HepG2 (cell line): Measurements from ENCODE around the gene UBL5. TPM values are rescaled to one million over a fixed set of nuclear protein-coding genes. Genes with fewer than 3 reads are reported as not detected.
A peak's percentile ranks its signal among the peaks of the same experiment; 100 is the strongest.

ENCODE experiments used
- AGO1 ChIP-seq: fragments of 200-400 bp; formaldehyde crosslinking; IDR thresholded peaks from 2 replicates; pipeline ENCODE4 v1.6.1; 2017; ENCODE audit warnings: mild to moderate bottlenecking, low read depth, low read length, moderate library complexity; ENCODE audit not compliant: poor library complexity, severe bottlenecking
- CBFB ChIP-seq: sonication (generic); formaldehyde crosslinking; IDR thresholded peaks from 2 replicates; pipeline ENCODE4 v1.4.0; 2020; ENCODE audit warnings: missing genetic modification reagents
- FOSL2 ChIP-seq: sonication (generic); formaldehyde crosslinking; IDR thresholded peaks from 2 replicates; pipeline ENCODE4 v1.4.0; 2020; ENCODE audit warnings: missing genetic modification reagents
- GPN1 ChIP-seq: sonication (generic); formaldehyde crosslinking; IDR thresholded peaks from 2 replicates; pipeline ENCODE4 v1.5.1; 2020; ENCODE audit warnings: missing genetic modification reagents, borderline replicate concordance
- HDAC1 ChIP-seq: sonication (generic); formaldehyde crosslinking; IDR thresholded peaks from 2 replicates; pipeline ENCODE4 v1.5.1; 2020; ENCODE audit warnings: mild to moderate bottlenecking, missing genetic modification reagents
- HOXA5 ChIP-seq: sonication (generic); formaldehyde crosslinking; IDR thresholded peaks from 2 replicates; pipeline ENCODE4 v1.4.0; 2020; ENCODE audit warnings: missing genetic modification reagents
- KLF11 ChIP-seq: IDR thresholded peaks from 2 replicates; pipeline ENCODE4 v1.6.1; 2016; ENCODE audit warnings: missing compliant biosample characterization
- MAFF ChIP-seq: IDR thresholded peaks from 2 replicates; pipeline ENCODE4 v1.6.1; 2011; ENCODE audit warnings: low read depth, low read length, improper control_type of control experiment
- MTA3 ChIP-seq: sonication (generic); formaldehyde crosslinking; IDR thresholded peaks from 2 replicates; pipeline ENCODE4 v1.4.0; 2020; ENCODE audit warnings: missing genetic modification reagents
- NR2F6 ChIP-seq, 2 experiments: IDR thresholded peaks; 2 replicates each; pipeline ENCODE4 v1.6.1; 2016; ENCODE audit warnings: antibody characterized with exemption in 1 of 2, mild to moderate bottlenecking in 1 of 2
- POLR2A ChIP-seq, 2 experiments: IDR thresholded peaks; 2 replicates each; pipeline ENCODE4 v1.6.1; 2011; ENCODE audit warnings: low read depth in 2 of 2, low read length in 2 of 2, mild to moderate bottlenecking in 1 of 2, moderate library complexity in 1 of 2; ENCODE audit not compliant: insufficient read depth in 1 of 2
- TAF15 ChIP-seq: fragments of 200-400 bp; formaldehyde crosslinking; IDR thresholded peaks from one replicate; pipeline ENCODE4 v1.6.1; 2018; ENCODE audit warnings: mild to moderate bottlenecking, low read depth, low read length; ENCODE audit not compliant: poor library complexity, severe bottlenecking
- ZNF253 ChIP-seq: sonication (generic); formaldehyde crosslinking; IDR thresholded peaks from 2 replicates; pipeline ENCODE4 v1.8.0; 2022; ENCODE audit warnings: mild to moderate bottlenecking, missing genetic modification reagents, borderline replicate concordance
- ZNF562 ChIP-seq: sonication (generic); formaldehyde crosslinking; IDR thresholded peaks from 2 replicates; pipeline ENCODE4 v1.8.0; 2022; ENCODE audit warnings: missing genetic modification reagents, borderline replicate concordance
- ZNF629 ChIP-seq: sonication (generic); formaldehyde crosslinking; conservative IDR thresholded peaks from 2 replicates; pipeline ENCODE4 v1.5.0; 2020; ENCODE audit warnings: missing genetic modification reagents
- ZNF674 ChIP-seq: sonication (generic); formaldehyde crosslinking; IDR thresholded peaks from 2 replicates; pipeline ENCODE4 v1.5.0; 2020; ENCODE audit warnings: low read depth, mild to moderate bottlenecking, missing genetic modification reagents
- ZNF790 ChIP-seq: sonication (generic); formaldehyde crosslinking; IDR thresholded peaks from 2 replicates; pipeline ENCODE4 v1.8.0; 2022; ENCODE audit warnings: missing genetic modification reagents, mild to moderate bottlenecking, borderline replicate concordance
- ZNF878 ChIP-seq: sonication (generic); formaldehyde crosslinking; IDR thresholded peaks from 2 replicates; pipeline ENCODE4 v1.8.1; 2023; ENCODE audit warnings: mild to moderate bottlenecking, missing genetic modification reagents, moderate library complexity
- ZNF883 ChIP-seq: sonication (generic); formaldehyde crosslinking; IDR thresholded peaks from 2 replicates; pipeline ENCODE4 v1.5.1; 2020; ENCODE audit warnings: mild to moderate bottlenecking, missing genetic modification reagents; ENCODE audit errors: not compliant biosample characterization
- polyA plus RNA-seq, 8 experiments: library from polyadenylated mRNA; depleted of rRNA in 3 of 8; stranded (reverse) in 7 of 8; unstranded in 1 of 8; fragments of >200 nt; fragmentation: Illumina TruSeq in 4 of 8; extraction: Trizol in 4 of 8; gene quantifications; 2 replicates each; pipeline versions ENCODE4 v1.2.1 to v1.2.3, GENCODE V29; 2011 to 2016; ENCODE audit warnings: low read depth in 4 of 8, missing spikeins in 1 of 8, mixed read lengths in 1 of 8; ENCODE audit not compliant: insufficient read depth in 1 of 8
- total RNA-seq, 5 experiments: library from RNA; depleted of rRNA; stranded (reverse); fragments of >200 nt; fragmentation: Illumina TruSeq; extraction: Trizol; gene quantifications; 2 replicates each; pipeline ENCODE4 v1.2.3, GENCODE V29; 2016; ENCODE audit warnings: low read depth in 1 of 5
- TF ChIP-seq, protein P1 (sequence below): IDR thresholded peaks from 2 replicates; pipeline ENCODE4 v1.4.0; 2020; ENCODE audit warnings: mild to moderate bottlenecking, missing genetic modification reagents
- TF ChIP-seq, protein P2 (sequence below): sonication (generic); formaldehyde crosslinking; IDR thresholded peaks from 2 replicates; pipeline ENCODE4 v1.4.0; 2020; ENCODE audit warnings: missing genetic modification reagents, borderline replicate concordance
- TF ChIP-seq, protein P3 (sequence below): sonication (generic); formaldehyde crosslinking; IDR thresholded peaks from 2 replicates; pipeline ENCODE4 v1.8.1; 2023; ENCODE audit warnings: mild to moderate bottlenecking, missing genetic modification reagents
- TF ChIP-seq, protein P4 (sequence below): IDR thresholded peaks from 2 replicates; pipeline ENCODE4 v1.6.1; 2018; ENCODE audit warnings: missing genetic modification reagents, mild to moderate bottlenecking, missing compliant biosample characterization

UBL5 gene
- total and polyA plus RNA-seq, 2 of the 13 experiments (the other 11 are each of a cell fraction or from before 2014, with no cell fraction given) = 373 to 487 TPM

DNA sequence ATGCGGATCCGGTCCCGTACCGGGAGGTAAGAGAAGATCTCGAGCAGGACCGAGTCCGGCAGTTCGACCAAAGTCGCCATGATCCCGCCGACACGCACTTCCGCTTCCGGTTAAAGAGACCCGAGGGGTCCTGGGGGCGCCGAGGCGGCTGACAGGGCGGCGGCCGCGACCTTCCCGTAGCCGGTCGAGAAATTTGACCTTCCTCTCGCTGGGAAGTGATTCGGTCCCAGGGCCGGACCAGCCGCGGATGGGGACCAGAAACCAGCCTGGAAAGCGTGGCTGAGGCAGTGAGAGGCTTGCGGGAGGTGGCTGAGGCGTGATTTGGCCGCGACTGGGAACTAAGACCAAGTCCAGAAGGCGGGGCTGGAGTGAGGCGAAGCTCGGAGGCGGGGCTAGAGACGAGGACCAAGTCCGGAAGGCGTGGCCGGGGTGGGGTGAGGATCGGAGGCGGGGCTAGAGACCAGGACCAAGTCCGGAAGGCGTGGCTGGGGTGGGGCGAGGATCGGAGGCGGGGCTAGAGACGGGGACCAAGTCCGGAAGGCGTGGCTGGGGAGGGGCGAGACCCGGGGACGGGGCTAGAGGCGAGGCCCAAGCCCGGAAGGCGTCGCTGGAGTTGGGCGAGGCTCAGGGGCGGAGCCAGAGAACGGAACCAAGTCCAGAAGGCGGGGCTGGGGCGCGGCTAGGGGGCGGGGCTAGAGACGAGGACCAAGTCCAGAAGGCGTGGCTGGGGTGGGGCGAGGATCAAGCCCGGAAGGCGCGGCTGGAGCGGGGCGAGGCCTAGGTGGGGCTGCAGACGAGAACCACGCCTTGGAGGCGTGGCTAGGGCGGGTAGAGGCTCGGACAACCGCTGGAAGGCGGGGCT, 8.8 kb upstream of the UBL5 start, which contains the start of gene FBXL12 (continued):
- TF ChIP-seq NR2F6 (IDR thresholded peaks at IDR 0.05) (no peak), NR2F6 (CRISPR knock-in tag; IDR thresholded peaks at IDR 0.05) (peak; percentile 46), POLR2A (IDR thresholded peaks at IDR 0.05; ENCODE audit: insufficient read depth in 1 of 2, low read depth in 2 of 2, low read length in 2 of 2) (peak; percentile 94 to 97), ZNF883 (CRISPR knock-in tag) (peak; percentile 64), ZNF629 (no peak), ZNF562 (CRISPR knock-in tag) (no peak), MAFF (no peak), MTA3 (no peak), ZNF790 (CRISPR knock-in tag) (peak; percentile 34; the same call in 1 of the 2 replicates), TAF15 (no peak), CBFB (CRISPR knock-in tag) (peak; percentile 34; the same call in 1 of the 2 replicates), AGO1 (peak; percentile 55), ZNF253 (no peak), FOSL2 (CRISPR knock-in tag) (0 out of 2 replicates have a peak, but pooled peaks have one; percentile 8), ZNF674 (CRISPR knock-in tag) (no peak), HOXA5 (CRISPR knock-in tag) (peak; percentile 20; the same call in 1 of the 2 replicates), ZNF878 (CRISPR knock-in tag) (no peak), KLF11 (CRISPR knock-in tag) (no peak), GPN1 (CRISPR knock-in tag) (no peak), HDAC1 (CRISPR knock-in tag) (peak; percentile 95)
- TF ChIP-seq, protein P1, sequence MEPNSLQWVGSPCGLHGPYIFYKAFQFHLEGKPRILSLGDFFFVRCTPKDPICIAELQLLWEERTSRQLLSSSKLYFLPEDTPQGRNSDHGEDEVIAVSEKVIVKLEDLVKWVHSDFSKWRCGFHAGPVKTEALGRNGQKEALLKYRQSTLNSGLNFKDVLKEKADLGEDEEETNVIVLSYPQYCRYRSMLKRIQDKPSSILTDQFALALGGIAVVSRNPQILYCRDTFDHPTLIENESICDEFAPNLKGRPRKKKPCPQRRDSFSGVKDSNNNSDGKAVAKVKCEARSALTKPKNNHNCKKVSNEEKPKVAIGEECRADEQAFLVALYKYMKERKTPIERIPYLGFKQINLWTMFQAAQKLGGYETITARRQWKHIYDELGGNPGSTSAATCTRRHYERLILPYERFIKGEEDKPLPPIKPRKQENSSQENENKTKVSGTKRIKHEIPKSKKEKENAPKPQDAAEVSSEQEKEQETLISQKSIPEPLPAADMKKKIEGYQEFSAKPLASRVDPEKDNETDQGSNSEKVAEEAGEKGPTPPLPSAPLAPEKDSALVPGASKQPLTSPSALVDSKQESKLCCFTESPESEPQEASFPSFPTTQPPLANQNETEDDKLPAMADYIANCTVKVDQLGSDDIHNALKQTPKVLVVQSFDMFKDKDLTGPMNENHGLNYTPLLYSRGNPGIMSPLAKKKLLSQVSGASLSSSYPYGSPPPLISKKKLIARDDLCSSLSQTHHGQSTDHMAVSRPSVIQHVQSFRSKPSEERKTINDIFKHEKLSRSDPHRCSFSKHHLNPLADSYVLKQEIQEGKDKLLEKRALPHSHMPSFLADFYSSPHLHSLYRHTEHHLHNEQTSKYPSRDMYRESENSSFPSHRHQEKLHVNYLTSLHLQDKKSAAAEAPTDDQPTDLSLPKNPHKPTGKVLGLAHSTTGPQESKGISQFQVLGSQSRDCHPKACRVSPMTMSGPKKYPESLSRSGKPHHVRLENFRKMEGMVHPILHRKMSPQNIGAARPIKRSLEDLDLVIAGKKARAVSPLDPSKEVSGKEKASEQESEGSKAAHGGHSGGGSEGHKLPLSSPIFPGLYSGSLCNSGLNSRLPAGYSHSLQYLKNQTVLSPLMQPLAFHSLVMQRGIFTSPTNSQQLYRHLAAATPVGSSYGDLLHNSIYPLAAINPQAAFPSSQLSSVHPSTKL (CRISPR knock-in tag) = peak; percentile 37; the same call in 1 of the 2 replicates
- TF ChIP-seq, protein P2, sequence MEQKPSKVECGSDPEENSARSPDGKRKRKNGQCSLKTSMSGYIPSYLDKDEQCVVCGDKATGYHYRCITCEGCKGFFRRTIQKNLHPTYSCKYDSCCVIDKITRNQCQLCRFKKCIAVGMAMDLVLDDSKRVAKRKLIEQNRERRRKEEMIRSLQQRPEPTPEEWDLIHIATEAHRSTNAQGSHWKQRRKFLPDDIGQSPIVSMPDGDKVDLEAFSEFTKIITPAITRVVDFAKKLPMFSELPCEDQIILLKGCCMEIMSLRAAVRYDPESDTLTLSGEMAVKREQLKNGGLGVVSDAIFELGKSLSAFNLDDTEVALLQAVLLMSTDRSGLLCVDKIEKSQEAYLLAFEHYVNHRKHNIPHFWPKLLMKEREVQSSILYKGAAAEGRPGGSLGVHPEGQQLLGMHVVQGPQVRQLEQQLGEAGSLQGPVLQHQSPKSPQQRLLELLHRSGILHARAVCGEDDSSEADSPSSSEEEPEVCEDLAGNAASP (CRISPR knock-in tag) = 0 out of 2 replicates have a peak, but pooled peaks have one; percentile 36
- TF ChIP-seq, protein P3, sequence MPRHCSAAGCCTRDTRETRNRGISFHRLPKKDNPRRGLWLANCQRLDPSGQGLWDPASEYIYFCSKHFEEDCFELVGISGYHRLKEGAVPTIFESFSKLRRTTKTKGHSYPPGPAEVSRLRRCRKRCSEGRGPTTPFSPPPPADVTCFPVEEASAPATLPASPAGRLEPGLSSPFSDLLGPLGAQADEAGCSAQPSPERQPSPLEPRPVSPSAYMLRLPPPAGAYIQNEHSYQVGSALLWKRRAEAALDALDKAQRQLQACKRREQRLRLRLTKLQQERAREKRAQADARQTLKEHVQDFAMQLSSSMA (CRISPR knock-in tag) = peak; percentile 62; the same call in 1 of the 2 replicates
- TF ChIP-seq, protein P4, sequence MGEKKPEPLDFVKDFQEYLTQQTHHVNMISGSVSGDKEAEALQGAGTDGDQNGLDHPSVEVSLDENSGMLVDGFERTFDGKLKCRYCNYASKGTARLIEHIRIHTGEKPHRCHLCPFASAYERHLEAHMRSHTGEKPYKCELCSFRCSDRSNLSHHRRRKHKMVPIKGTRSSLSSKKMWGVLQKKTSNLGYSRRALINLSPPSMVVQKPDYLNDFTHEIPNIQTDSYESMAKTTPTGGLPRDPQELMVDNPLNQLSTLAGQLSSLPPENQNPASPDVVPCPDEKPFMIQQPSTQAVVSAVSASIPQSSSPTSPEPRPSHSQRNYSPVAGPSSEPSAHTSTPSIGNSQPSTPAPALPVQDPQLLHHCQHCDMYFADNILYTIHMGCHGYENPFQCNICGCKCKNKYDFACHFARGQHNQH (CRISPR knock-in tag) = peak; percentile 74
